ENCODE results near the gene NOL4. TPM values are rescaled to one million over a fixed set of nuclear protein-coding genes. Genes with fewer than 3 reads are reported as not detected.

Gene NOL4
- total RNA-seq, 6 experiments from 2014 or later, result not detected

DNA sequence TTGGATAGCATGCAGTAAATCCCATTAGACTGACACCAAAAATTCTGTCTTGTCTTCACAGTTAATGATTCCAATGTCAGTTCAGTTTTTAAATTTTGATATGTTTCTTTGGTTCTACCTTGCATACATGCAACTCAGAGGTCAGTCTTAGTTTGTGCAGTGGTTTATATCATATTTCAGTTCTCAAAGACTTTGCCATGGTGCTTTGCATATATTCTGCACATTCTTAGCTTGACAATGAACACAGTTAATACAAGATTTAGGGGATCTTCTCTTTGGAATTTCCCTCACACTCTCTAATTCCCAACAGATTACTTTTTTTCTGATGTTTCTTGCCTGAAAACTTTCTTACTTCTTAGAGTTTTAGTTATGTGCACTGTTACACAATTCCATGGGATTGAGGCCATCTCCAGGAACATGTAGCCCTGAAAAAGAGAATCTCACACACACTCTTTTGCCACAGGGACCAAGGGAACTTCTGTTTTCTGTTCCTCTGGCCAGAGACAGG, 17.3 kb downstream of the NOL4 start:
- Mint-ChIP-seq H3K4me3 (no peak overlapping the region), H3K9me3 (peaks cover 20% of the 10 kb centered on the region), H3K4me1 (ENCODE audit: low read depth) (no peaks in the 10 kb centered on the region), H3K36me3 (ENCODE audit: low read depth) (no peaks in the 10 kb centered on the region), H3K27ac (no peak overlapping the region), H3K27me3 (ENCODE audit: insufficient read depth) (no peaks in the 10 kb centered on the region)
- no peak for DNase-seq
- TF ChIP-seq, protein P1, sequence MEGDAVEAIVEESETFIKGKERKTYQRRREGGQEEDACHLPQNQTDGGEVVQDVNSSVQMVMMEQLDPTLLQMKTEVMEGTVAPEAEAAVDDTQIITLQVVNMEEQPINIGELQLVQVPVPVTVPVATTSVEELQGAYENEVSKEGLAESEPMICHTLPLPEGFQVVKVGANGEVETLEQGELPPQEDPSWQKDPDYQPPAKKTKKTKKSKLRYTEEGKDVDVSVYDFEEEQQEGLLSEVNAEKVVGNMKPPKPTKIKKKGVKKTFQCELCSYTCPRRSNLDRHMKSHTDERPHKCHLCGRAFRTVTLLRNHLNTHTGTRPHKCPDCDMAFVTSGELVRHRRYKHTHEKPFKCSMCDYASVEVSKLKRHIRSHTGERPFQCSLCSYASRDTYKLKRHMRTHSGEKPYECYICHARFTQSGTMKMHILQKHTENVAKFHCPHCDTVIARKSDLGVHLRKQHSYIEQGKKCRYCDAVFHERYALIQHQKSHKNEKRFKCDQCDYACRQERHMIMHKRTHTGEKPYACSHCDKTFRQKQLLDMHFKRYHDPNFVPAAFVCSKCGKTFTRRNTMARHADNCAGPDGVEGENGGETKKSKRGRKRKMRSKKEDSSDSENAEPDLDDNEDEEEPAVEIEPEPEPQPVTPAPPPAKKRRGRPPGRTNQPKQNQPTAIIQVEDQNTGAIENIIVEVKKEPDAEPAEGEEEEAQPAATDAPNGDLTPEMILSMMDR (IDR thresholded peaks at IDR 0.05), result no peak

DNA sequence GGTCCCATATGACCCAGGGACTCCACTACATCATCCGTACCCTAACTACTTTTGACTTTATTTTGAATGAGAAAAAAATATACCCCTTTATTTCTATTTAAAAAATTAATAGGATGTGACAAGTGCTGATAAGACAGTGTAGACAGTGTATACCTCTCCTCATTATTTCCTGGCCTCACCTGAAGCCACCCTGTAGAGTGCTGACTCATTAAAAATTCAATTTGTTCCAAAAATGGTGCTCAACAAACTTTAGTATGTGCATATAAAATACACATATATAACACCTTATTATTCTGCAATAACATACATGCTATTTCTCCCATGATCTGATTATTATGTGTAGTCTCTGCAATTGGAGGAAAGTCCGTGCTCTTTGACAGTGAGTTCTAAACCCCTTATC, 20.8 kb downstream of the NOL4 start:
- Mint-ChIP-seq H3K36me3 (ENCODE audit: low read depth) (no peaks in the 10 kb centered on the region), H3K9me3 (peaks cover 17% of the 10 kb centered on the region), H3K4me1 (ENCODE audit: low read depth) (no peaks in the 10 kb centered on the region), H3K27me3 (ENCODE audit: insufficient read depth) (no peaks in the 10 kb centered on the region), H3K4me3 (no peak overlapping the region), H3K27ac (no peak overlapping the region)
- no peak for DNase-seq
- TF ChIP-seq, protein P1 (IDR thresholded peaks at IDR 0.05), result no peak

DNA sequence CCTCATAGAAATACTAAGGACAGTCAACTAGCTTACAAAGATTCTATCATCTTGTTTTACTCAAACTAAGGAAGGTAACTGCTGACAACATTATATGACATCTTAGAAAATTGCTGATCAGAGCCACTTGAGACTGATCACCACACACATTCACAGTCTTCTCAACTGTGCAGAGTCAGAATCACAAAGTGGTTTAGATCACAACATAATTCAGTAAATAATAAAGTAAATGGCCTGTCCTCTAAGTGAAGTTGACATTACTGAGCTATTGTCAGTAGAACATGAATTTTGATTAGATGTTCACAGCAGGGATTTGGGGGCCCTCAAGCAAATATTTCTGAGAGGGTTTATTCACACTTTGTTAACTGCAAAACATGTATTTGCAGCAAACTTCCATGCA, 28.5 kb downstream of the NOL4 start:
- H3K9me3 Mint-ChIP-seq, result peaks cover 18% of the 10 kb centered on the region
- no peaks in the 10 kb centered on the region for H3K36me3 Mint-ChIP-seq (ENCODE audit: low read depth)
- DNase-seq, result no peak
- H3K27ac Mint-ChIP-seq, result no peak overlapping the region
- TF ChIP-seq, protein P1 (IDR thresholded peaks at IDR 0.05), result no peak
- H3K27me3 Mint-ChIP-seq (ENCODE audit: insufficient read depth), result no peaks in the 10 kb centered on the region
- no peaks in the 10 kb centered on the region for H3K4me1 Mint-ChIP-seq (ENCODE audit: low read depth)
- H3K4me3 Mint-ChIP-seq, result no peak overlapping the region

DNA sequence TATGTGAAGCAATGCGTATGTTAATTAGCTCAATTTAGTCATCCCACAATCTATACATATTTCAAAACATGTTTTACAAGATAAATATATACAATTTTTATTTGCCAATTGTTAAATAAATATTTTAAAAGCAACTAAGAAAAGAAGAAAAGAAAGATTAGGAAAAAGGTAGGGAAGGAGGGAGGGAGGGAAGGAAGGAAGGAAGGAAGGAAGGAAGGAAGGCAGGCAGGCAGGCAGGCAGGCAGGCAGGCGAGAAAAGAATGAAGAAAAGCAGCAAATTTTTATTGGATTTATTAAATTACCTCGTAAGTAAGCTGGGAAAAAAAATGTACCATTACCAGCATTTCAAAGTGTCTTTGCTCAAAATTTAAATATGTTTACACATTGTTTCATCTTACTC, 30.5 kb downstream of the NOL4 start:
- H3K27ac Mint-ChIP-seq, result no peak overlapping the region
- H3K4me1 Mint-ChIP-seq (ENCODE audit: low read depth), result no peaks in the 10 kb centered on the region
- no peak overlapping the region for H3K4me3 Mint-ChIP-seq
- H3K27me3 Mint-ChIP-seq (ENCODE audit: insufficient read depth), result no peaks in the 10 kb centered on the region
- TF ChIP-seq, protein P1 (IDR thresholded peaks at IDR 0.05), result no peak
- DNase-seq, result no peak
- H3K9me3 Mint-ChIP-seq, result peaks cover 18% of the 10 kb centered on the region
- no peaks in the 10 kb centered on the region for H3K36me3 Mint-ChIP-seq (ENCODE audit: low read depth)

DNA sequence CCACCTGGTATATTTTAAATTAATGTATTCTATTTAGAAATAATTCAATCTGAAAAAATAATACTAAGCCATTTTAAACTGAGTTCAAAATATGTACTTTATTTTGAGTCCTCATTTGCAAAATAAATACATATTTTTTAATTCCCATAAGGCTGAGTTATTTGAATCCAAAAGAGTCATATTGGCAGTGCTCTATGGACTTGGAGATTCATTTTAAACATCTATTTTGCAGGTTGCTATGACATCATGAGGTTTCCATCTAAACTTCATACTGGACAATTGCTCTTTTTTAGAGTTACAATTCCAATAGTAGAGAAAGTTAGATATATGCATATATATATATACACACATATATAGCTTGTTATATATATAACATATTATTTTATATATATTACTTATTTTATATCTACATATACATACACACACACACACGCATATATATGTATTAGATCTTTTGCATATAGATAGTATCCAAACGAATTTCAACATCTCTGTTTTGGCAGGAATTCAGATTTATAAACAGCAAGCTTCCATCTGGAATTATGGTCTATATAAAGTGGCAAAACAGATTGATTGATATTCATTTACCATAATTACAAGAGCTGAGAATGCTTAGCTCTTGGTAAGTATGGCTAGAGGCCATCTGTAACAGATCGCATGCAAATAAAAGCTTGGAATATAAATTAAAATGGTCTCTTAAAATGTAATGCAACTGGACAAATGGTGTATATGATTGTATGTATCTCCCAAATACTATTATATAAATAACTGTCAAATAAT, 34.9 kb downstream of the NOL4 start:
- no peaks in the 10 kb centered on the region; the same call in 1 of the 2 replicates for H3K36me3 Mint-ChIP-seq (ENCODE audit: low read depth)
- peaks cover 14% of the 10 kb centered on the region for H3K9me3 Mint-ChIP-seq
- H3K4me1 Mint-ChIP-seq (ENCODE audit: low read depth), result no peaks in the 10 kb centered on the region
- no peak for DNase-seq
- TF ChIP-seq, protein P1 (IDR thresholded peaks at IDR 0.05), result no peak
- no peaks in the 10 kb centered on the region; the same call in 1 of the 2 replicates for H3K27me3 Mint-ChIP-seq (ENCODE audit: insufficient read depth)
- H3K27ac Mint-ChIP-seq, result no peak overlapping the region
- no peak overlapping the region for H3K4me3 Mint-ChIP-seq

Data from HFFc6 (cell line).